Astrocyte of the hippocampus (primary cell): ENCODE measurements around the gene PNPLA5.

ENCODE experiments used
- DNase-seq: peaks from one replicate; pipeline ENCODE4 v3.0.0; 2011; ENCODE audit warnings: low read depth, low spot score

PNPLA5 gene

DNA sequence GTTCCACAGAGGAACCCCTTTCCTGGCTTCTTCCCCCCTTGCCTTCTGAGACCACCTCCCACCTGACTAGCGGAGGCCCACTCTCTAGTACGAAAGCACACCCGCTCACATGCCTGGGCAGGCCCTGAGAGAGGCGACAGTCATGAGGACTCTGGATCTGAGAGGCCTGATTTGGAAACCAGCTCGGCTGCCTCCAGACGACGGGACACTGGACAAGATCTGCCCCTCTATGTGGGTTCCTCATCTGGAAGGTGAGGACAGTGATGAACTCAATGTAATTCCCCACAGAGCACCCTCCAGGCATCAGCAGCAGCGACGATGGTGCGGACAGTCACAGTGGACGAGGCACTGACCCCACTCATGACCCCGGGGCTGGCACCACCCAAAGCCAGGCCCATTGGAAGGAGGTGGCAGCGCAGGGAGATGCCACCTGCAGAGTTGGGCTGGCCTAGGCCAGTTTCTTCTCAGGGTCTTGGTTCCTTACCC lies 37.0 kb downstream of the PNPLA5 start:
- DNase-seq, result no peak

DNA sequence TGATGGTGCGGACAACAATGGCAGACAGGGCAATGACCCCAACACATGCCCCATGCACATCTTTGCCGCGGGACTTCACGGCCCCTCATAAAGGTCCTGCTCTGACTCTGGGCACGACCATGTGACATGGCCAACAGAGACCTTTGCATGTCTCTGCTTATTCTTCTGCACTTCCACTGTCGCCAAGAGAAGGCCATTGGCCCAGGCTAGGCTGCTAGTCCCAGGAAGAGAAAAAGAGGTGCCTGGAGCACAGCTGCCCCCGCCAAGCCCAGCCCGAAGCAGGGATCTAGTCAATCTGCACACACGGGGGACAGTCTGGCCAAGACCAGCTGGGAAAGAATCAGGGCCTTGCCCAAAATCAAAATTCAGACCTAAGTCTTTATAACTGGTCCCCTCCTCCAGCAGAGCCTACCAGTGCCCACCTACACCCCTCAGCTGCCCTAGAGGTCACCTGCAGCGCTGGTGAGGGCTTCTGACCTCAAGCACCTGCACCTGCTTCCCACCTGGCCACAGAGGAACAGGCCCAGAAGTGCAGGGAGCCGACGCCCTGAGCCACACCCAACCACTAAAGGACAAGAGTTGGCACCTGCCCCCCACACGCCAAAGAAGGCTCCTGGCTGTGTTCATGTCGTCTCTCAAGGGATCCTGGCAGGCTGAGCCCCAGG lies 37.6 kb downstream of the PNPLA5 start:
- no peak for DNase-seq

DNA sequence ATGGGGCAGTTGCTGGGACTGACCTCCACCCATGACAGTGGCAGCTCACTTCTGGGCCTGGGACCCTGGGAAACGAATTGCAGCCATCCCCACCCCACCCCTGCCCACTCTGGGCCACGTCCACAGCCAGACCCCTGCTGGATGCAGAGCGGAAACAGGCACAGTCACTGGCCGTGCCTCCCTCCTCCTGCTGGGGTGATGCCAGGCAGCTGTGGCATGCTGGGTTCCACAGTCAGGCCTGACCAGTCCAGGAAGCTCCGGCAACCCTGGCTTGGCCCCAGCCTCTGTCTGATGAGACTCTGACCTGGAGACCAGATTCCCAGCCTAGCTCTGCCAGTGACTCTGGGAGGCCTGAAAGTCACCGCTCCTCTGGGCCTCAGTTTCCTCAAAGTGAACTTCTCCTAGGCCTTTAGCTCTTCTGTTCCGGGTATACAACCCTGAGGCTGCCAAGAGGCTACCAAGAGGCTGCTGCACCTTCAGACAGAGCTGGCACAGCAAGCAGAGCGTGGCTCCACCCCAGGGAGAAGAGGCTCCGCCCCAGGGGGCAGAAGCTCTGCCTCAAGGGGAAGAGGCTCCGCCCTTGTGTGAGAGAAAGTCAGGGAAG lies 38.4 kb downstream of the PNPLA5 start:
- DNase-seq, result no peak

DNA sequence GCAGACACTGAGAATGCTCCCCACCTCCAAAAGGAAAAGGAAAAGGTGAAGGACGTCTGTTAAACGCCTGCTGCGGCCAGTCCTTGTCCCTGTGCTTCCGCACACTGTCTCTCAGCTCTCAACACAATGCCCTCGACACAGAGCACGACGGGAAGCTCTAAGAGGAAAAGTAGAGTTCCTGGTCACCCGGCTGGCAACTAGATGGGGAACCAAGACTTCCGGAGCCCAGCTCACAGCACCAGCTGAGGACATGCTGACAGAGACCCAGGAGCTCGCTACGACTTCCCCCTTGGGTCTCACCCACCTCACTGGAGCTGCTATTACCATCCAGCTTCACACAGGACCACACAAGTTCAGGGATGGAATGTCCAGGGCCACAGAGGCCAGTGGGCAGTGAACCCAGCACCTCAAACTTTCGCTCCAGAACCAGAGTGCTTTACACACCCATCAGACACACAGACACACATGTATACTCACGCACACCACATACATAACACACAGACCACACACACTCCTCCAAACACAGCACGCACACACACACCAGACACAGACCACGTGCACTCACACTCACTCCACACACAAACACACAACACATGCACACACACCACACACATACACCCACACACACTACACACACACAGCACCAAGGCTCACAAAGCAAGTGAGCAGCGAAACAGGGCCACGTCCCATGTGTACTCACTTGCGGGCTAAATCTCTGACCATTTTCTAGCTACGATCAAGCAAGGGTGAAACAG lies 39.1 kb downstream of the PNPLA5 start:
- DNase-seq, result no peak

DNA sequence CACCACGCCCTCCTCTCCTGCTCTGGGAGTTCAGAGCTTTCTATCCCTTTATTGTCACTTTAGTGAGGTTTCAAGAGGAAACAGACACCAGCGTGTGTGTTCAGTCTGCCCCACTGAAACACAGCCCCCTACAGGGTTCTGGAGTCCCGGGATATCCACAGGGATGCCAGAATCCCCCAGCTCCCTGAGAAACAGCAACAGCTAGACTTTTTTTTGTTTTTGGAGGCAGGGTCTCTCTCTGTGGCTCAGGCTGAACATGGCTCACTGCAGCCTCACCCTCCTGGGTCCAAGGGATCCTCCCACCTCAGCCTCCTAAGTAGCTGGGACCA lies 39.9 kb downstream of the PNPLA5 start:
- no peak for DNase-seq

DNA sequence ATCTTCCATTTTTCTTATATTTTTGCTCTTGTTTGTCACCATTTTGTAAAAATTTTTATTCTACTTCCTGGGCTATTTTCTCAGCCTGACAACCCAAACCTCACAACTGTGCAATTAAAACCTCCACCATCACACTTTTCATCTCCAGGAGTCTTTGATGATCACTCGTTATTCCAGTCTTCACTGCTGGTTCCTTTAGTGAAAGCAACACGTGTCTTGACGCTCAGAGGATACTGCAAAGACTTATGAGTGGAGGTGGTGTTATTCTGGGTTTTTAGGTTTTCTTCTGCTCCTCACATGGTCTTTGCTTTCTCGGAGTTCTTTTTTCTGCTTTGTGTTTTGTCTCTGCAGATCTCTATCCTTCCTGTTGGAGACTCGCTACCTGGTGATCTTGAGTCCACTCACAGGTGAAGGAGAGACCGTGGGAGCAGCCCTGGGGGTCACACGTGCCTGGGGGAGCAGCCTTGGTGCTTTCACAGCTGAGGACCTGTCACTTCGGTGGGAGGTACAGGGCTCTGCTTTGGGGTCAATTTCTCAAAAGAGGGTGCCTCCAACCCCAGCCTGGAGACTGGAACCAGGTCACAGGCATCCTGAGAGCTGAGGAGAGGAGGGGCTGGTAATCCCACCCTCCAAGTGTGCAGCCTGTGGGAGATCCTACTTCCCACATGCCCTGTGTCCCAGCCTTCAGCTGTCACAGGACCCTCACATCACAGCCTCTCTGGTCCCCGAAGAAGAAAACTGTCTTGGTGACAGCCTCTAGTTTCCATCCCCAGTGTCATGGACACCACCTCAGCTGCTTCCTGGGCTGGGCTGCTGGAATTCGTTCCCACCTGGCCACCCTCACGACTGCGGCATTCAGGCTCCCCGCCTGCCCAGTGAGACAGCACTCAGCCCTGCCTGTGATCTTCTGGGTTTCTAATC lies 40.5 kb downstream of the PNPLA5 start:
- DNase-seq, result no peak

DNA sequence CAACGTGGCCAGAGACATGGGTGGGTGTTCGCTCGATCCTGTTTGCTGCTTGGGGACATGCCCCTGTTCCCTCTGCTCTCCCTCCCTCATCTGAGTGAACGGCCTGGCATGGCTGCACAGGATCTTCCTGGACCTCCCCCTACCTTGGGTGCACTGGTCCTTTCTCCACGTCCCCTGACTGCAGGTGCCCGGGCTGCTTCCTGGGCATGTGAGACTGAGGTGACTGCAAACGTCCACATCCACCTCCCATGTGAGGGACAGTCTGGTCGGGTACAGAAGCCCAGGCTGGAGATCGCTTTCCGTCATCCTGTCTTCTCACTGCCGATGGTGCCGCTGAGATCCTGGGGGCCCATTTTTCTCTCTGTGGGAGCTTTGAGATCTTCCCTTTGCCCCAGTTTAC lies 41.3 kb downstream of the PNPLA5 start:
- DNase-seq, result no peak

DNA sequence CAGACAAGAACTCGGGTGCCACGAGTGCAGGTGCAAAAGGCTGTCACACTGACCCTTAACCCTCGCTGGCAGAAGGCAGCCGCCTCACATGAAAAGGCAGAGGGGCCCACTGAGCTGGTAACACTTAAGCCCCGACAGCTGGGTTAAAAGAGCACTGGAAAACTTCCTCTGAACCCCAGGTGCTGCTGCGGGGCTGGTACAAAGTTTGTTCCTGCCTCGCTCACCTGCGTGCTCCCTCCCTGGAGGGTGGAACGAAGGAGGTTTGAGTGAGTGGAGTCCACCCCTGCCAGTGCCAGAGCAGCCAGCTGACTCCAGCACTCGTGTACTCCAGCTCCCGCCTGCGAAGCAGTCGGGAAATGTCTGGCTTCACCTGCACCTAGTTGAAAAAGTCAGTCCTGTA lies 42.1 kb downstream of the PNPLA5 start:
- no peak for DNase-seq

DNA sequence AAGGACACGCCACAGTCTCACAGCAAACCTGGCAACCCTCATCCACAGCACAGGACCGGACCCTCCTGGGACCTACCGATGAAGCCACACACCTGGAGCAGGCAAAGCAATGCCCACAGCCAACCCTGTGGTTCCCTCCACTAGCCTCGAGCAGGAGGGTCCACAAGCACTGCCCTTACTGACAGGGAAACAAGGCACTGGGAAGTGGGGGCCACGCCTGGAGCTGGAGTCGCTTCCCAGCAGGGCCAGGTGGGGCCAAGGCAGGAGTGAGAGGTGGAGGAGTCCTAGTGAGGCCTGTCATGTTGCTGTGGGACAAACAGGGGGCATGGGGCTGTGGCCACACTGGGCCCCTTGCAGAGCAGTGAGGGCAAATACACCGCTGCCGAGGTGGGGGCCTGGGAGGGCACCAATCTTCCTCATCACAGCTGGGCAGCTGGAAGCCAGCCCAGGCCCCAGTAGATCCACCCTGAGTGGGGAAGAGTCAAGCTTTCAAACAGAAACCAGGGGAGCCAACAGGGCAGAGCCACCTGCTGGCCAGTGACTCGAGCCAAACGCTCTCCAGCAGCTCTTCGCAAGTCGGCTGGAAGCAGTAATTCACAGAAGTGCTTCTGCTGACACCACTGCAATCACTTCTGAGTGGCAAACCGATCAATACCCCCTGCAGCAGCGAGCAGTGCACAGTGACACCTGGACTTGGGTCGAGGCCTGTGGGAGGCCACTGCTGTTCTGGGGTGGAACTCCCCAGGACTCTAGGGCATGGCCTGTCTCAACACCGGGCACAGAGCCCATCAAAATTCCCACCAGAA lies 43.2 kb downstream of the PNPLA5 start:
- peak; percentile 42 for DNase-seq

DNA sequence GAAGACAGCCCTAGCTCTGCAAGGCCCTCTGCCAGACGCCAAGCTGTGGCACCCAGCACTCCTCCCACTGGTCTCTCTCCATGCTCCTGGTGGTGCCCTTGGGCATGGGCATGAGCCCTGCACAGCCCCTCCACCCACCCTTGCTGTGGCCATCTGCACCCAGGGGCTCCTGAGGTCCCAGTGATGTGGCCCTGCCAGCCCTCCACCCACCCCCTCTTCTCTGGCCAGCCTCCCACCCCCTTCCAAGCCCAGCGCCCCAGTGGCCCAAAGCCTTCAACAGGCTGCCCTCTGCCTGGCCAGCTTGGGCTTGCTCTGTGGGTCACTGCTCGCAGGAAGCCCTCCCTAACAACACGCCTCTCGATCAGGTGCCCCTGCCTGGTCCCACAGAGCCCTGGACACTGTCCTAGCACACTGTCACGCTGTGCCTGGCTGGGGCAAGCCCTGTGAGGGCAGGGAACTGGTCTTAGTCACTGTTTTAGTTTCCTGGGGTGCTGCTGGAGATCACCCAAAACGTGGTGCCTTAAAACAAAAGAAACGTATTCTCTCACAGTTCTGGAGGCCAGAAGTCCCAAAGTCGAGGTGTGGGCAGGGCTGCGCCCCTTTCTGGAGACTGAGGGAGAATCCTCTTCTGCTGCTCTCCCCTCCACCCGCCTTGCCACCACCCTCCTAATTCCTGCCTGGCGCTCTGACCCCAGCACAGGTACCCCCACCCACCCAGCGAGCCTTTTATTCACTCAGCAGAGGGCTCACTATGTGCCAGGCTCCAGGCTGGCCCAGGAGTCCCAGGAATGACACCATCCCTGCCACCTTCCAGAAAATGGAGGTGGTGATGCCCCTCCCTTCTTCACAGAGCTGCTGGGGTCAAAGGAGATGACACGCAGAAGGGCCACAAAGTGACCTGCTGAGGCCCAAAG lies 44.2 kb downstream of the PNPLA5 start:
- DNase-seq, result no peak

DNA sequence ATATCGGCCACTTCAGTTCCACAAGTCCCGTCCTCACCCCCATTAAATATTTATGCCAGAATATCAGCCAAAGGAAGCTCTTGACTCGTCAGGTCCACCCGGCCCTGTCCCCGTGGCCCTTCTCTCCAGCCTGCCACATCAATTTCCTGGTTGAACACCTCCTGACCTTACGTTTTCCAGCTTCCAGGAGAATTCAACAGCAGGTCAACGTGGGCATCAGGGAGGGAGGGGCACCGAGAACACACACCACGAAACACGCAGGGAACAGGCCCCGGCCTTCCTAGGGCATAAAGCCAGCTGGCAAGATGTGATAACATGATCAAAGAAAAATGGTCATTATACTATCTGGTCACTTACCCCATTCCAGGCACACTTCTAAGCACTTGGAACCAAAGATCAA lies 44.8 kb downstream of the PNPLA5 start:
- no peak for DNase-seq

DNA sequence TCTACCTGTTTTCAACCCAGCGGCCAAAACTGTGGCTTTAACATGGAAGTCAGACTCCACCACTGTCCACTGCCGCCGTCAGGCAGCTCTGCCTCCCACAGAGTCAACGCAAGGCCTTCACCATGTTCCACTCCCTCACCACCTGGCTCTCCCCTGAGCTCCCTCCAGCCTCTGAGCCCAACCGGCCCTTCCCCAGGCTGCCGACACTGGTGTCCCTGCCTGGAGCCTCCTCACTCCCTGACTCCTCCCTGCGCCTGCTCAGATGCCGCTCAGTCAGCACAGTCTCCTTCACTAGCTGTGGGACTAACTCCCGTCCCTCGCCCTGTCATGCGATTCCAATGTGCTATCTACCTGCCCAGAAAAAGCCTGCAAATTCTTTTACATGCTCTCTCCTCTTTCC lies 45.8 kb downstream of the PNPLA5 start:
- DNase-seq, result no peak

DNA sequence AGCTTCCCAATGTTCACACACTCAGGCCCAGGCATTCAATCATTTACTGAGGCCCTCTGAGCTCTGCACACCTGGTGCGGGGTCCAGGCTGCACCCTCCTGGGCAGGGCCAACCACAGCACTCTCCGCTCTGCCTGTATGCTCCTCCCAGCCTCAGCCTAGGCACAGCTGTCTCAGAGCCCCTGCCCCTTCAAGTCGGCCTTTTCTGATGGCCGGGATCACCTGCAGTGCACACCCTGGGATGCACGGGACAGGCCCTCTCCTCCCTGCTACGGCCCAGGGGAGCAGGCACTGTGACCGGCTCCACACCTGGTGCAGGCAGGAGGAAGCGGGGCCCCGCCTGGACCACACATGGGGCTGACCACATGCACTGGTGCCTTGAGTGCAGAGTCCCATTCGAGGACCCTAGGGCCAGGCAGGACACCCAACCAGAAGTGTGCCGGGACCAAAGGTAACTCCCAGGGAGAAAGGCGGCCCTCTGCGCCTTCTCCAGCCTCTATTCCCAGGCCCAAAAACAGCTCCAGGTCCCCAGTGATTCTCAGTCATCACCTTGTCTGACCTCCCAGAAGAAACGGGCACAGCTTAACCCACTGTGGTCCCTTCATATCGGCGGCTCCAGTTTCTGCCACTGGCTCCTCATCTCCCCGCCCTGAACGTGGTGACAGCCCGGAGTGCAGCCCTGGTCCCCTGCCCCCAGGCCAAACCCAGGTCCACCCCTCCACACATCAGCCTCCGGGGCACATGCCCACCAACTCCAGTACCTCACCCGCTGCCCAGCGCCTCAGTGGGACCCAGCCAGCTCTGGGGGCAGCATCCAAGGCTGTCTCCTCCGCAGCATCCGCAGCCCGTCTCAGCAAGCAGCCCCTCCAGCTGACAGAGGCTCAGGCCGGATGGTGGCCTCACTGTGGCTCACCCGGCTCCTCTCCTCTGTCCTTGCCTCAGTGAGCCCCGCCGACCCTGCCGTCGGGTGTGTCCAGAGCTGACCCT lies 47.0 kb downstream of the PNPLA5 start:
- DNase-seq, result no peak

DNA sequence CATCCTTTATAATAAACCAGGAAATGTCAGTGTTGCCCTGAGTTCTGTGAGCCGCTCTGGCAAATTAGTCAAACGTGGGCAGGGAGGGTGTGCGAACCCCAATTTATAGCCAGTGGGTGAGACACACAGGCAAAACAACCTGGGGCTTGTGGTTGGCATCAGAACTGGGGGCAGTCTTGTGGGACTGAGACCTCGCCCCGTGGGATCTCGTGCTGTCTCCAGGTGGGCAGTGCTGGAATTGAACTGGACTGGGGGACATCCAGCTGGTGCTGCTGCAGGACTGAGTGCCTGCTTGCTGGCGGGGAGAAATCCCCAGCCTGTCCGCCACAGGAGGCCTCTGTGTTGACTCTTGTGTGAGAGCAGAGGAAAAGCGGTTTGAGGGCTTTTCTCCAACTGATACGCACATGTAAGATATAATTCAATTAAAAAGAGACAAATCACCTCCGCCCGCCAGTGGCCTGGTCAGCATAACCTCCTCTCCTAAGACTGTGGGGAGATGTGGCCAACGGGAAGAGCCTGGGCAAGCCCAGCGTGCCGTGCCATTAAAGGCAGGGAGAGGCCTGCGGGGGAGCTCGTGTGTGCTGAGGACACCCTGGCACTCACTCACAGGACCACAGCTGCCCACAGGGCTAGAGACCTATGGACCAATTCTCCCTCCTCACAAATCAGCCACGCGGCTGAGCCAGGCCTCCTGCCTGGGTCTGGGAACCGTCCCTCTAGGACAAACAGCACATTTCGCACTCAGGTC lies 47.9 kb downstream of the PNPLA5 start:
- DNase-seq, result no peak

DNA sequence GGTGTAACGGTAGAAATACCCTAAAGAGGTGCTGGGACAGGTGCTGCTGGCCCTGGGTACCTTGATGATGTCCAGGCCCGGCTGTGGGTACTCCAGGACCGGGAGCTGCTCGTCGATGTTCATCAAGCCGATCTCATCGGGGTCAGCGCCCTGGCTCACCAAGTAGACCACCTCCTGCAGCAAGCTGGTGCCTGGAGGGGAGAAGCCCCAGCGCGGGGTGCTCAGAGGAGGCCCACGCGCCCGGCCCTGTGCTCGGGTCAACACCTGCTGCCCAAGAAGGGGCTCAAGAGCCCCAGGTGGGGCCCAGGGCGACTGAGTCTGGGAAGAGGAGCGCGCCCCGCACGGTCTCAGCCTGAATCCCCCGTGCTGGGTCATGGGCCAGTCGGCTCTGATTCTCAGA lies 50.1 kb downstream of the PNPLA5 start:
- DNase-seq, result no peak

DNA sequence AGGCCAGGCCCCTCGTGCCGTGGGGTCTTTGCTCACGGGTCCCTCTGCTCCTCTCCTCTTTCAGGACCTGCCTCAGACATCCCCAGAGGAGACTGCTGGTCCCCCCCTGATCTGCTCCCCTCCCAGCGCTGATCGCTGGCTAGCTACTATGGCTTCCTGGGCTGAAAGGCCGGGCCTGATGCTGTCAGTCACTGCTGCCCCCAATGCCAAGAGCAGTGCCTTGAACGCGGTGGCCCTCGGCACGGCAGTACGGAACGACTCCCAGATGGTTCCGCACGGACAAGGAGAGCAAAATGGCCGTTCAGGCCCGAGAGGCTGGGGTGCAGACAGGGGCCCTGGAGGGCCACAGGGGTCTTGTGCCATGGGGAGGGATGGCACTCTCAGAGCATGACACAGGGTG lies 51.0 kb downstream of the PNPLA5 start:
- no peak for DNase-seq

DNA sequence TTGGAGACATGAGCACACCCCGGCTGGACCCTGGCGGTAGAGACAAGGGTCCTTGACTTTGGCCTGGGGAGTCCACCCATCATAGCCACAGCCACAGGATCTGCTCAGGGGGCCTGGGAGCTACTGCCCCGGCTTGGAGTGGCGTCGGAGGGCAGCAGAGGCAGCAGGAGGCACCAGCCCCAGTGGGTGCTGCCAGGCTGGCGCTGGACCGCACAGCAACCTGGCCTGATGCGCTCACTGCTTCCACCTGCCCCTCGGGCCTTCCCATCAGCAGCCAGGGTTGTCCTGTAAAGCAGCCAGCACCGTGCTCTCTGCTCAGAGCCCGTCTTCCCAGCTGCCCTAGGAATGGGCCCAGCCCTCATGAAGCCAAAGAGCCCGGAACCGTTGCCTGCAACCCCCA lies 51.4 kb downstream of the PNPLA5 start:
- no peak for DNase-seq

DNA sequence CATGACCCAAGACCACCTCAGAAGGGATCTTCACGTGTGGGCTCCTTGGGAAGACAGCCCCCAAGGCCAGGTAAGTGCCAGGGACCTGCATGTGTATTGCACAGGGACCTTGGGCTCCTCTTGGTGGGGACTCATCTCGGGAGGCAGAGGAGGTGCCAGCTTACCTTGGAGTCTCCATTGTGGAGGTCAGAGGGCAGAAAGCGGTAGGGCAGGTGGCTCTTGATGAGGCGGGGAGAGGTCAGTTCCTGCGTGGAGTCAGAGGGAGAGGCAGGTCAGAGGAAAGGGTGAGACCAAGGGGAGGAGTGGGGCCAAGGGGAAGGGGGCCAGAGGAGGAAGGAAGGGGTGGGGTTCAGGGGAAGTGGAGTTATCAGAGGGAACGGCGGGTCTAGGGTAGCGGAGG lies 52.0 kb downstream of the PNPLA5 start:
- DNase-seq, result no peak
